ENCODE results near the gene ERAL1.

- TF ChIP-seq, protein P1, sequence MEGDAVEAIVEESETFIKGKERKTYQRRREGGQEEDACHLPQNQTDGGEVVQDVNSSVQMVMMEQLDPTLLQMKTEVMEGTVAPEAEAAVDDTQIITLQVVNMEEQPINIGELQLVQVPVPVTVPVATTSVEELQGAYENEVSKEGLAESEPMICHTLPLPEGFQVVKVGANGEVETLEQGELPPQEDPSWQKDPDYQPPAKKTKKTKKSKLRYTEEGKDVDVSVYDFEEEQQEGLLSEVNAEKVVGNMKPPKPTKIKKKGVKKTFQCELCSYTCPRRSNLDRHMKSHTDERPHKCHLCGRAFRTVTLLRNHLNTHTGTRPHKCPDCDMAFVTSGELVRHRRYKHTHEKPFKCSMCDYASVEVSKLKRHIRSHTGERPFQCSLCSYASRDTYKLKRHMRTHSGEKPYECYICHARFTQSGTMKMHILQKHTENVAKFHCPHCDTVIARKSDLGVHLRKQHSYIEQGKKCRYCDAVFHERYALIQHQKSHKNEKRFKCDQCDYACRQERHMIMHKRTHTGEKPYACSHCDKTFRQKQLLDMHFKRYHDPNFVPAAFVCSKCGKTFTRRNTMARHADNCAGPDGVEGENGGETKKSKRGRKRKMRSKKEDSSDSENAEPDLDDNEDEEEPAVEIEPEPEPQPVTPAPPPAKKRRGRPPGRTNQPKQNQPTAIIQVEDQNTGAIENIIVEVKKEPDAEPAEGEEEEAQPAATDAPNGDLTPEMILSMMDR (conservative IDR thresholded peaks at IDR 0.05 in 1 of 2, IDR thresholded peaks at IDR 0.05 in 1 of 2; ENCODE audit: extremely low read depth in 1 of 2, insufficient read depth in 1 of 2, low read depth in 1 of 2, low read length in 2 of 2), result no peak
- no peak for TF ChIP-seq EZH2 (IDR thresholded peaks at IDR 0.05; ENCODE audit: borderline replicate concordance, low read length)
Measured at GRCh38 chr17:28891201-28891600, 36.4 kb downstream of the ERAL1 start.
